Thyroid gland (tissue), 4 donors: Measurements from ENCODE around the gene MEIOSIN.

Source experiments
- POLR2A ChIP-seq, 2 donors: fragments of 450-650 bp; IDR thresholded peaks; one replicate each; pipeline ENCODE4 v1.6.1; 2017; ENCODE audit warnings: antibody characterized with exemption in 2 of 2, mild to moderate bottlenecking in 2 of 2, moderate library complexity in 1 of 2
- TF ChIP-seq, protein P1 (sequence below), 6 experiments: fragments of 200-600 bp in 3 of 6; fragments of 450-650 bp in 3 of 6; sonication (generic) in 3 of 6; IDR thresholded peaks; one replicate each; pipeline ENCODE4 v1.5.1; 2016 to 2019; ENCODE audit warnings: antibody characterized with exemption in 6 of 6, mild to moderate bottlenecking in 2 of 6, inconsistent platforms in 1 of 6, moderate library complexity in 1 of 6

DNA sequence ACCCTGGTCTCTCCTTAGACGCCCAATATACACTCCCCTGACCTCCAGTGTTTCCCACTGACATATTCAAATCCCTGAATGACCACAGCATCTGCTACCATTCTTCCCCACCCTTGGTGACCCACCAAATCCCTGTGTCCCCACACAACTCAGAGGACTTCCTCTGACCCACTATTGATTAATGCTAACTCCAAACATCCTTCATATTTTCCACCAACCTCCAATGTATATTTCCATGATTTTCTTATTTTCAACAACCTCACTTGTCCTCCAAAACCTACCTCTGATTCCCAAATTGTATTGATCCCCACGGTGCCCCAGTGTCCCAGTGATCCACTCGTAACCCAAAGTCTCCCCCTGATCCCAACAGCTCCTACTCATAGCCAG is 59.9 kb downstream of the MEIOSIN start:
- TF ChIP-seq, protein P1, sequence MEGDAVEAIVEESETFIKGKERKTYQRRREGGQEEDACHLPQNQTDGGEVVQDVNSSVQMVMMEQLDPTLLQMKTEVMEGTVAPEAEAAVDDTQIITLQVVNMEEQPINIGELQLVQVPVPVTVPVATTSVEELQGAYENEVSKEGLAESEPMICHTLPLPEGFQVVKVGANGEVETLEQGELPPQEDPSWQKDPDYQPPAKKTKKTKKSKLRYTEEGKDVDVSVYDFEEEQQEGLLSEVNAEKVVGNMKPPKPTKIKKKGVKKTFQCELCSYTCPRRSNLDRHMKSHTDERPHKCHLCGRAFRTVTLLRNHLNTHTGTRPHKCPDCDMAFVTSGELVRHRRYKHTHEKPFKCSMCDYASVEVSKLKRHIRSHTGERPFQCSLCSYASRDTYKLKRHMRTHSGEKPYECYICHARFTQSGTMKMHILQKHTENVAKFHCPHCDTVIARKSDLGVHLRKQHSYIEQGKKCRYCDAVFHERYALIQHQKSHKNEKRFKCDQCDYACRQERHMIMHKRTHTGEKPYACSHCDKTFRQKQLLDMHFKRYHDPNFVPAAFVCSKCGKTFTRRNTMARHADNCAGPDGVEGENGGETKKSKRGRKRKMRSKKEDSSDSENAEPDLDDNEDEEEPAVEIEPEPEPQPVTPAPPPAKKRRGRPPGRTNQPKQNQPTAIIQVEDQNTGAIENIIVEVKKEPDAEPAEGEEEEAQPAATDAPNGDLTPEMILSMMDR (IDR thresholded peaks at IDR 0.05): no peak
- no peak for TF ChIP-seq POLR2A (IDR thresholded peaks at IDR 0.05)
